ENCODE results near the gene COL5A1. TPM values are rescaled to one million over a fixed set of nuclear protein-coding genes. Genes with fewer than 3 reads are reported as not detected.

COL5A1 gene
- total RNA-seq, 1 donor from 2014 or later: not detected

GRCh38 chr9:134670042-134670525, 28.5 kb downstream of the COL5A1 start:
- H3K27me3 Mint-ChIP-seq: no peaks in the 10 kb centered on the region

GRCh38 chr9:134670851-134671281, 29.3 kb downstream of the COL5A1 start:
- Mint-ChIP-seq H3K9me3 (no peaks in the 10 kb centered on the region), H3K27ac (no peak overlapping the region), H3K4me1 (no peaks in the 10 kb centered on the region), H3K4me3 (no peak overlapping the region), H3K27me3 (no peaks in the 10 kb centered on the region), H3K36me3 (ENCODE audit: low read depth) (no peaks in the 10 kb centered on the region)
- intact Hi-C loops (cut with micrococcal nuclease): no loop called here
- DNase-seq: no peak

More at GRCh38 chr9:134670042-134670525, 28.5 kb downstream of the COL5A1 start:
- H3K4me1 Mint-ChIP-seq: no peaks in the 10 kb centered on the region
- intact Hi-C loops (cut with micrococcal nuclease): no loop called here
- no peaks in the 10 kb centered on the region for H3K9me3 Mint-ChIP-seq
- H3K36me3 Mint-ChIP-seq (ENCODE audit: low read depth): no peaks in the 10 kb centered on the region
- no peak overlapping the region for H3K4me3 Mint-ChIP-seq
- no peak for DNase-seq
- no peak overlapping the region for H3K27ac Mint-ChIP-seq

DNA sequence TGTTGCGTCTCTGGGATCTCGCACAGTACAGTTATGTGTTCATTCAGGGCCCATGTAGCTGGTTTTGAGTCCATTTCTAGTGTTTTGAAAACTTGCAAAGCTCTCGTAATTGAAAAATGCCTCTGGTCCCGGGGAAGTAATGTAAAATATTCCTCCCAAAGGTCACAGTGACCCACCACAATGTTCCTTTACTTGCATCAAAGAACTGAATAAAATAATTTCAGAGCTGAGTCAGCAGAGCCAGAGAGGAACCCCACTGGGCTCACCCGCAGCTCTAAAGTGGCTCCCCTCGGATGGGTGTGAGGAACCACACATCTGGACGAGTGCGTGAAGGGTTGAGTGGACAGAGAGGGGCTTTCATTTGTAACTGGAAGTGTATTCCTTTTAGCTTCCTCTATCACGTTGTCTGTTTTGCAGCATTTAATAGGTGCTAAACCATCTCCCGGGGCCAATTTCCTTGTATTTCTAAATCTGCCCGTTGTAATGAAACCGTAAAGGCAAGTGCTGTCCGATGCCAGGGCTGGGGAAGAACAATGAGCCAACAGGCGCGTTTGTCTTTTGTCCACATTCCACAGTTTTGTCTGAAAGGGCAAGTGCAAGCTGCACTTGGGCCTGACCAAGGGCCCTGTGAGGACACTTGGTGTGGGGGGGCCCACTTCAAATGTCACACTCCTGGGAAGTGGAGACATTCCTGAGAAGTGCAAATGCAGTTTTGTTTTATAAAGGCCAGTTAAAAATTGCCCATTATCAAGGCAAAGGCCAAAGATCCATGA, 29.9 kb downstream of the COL5A1 start:
- H3K4me3 Mint-ChIP-seq: no peak overlapping the region
- H3K9me3 Mint-ChIP-seq: no peaks in the 10 kb centered on the region

GRCh38 chr9:134676361-134676760, 34.8 kb downstream of the COL5A1 start:
- intact Hi-C loops (cut with micrococcal nuclease): no loop called here
- no peak overlapping the region for H3K27ac Mint-ChIP-seq
- no peaks in the 10 kb centered on the region for H3K9me3 Mint-ChIP-seq
- no peaks in the 10 kb centered on the region for H3K4me1 Mint-ChIP-seq
- no peaks in the 10 kb centered on the region for H3K27me3 Mint-ChIP-seq
- DNase-seq: no peak
- H3K36me3 Mint-ChIP-seq (ENCODE audit: low read depth): no peaks in the 10 kb centered on the region
- H3K4me3 Mint-ChIP-seq: no peak overlapping the region

More for the DNA sequence above, 29.9 kb downstream of the COL5A1 start:
- Mint-ChIP-seq H3K27ac (no peak overlapping the region), H3K4me1 (no peaks in the 10 kb centered on the region), H3K36me3 (ENCODE audit: low read depth) (no peaks in the 10 kb centered on the region), H3K27me3 (no peaks in the 10 kb centered on the region)
- no peak for DNase-seq
- intact Hi-C loops (cut with micrococcal nuclease): no loop called here

- Mint-ChIP-seq H3K27ac (no peak overlapping the region), H3K27me3 (no peaks in the 10 kb centered on the region), H3K36me3 (ENCODE audit: low read depth) (no peaks in the 10 kb centered on the region), H3K4me1 (no peaks in the 10 kb centered on the region), H3K4me3 (no peak overlapping the region), H3K9me3 (no peaks in the 10 kb centered on the region)
- intact Hi-C loops (cut with micrococcal nuclease): no loop called here
- DNase-seq: no peak
Observed at GRCh38 chr9:134676886-134677285, 35.3 kb downstream of the COL5A1 start.

- H3K4me3 Mint-ChIP-seq: no peak overlapping the region
- H3K4me1 Mint-ChIP-seq: no peaks in the 10 kb centered on the region
- H3K27me3 Mint-ChIP-seq: no peaks in the 10 kb centered on the region
- H3K27ac Mint-ChIP-seq: no peak overlapping the region
- intact Hi-C loops (cut with micrococcal nuclease): no loop called here
- DNase-seq: no peak
- H3K36me3 Mint-ChIP-seq (ENCODE audit: low read depth): no peaks in the 10 kb centered on the region
- H3K9me3 Mint-ChIP-seq: no peaks in the 10 kb centered on the region
Observed at GRCh38 chr9:134677743-134678142, 36.1 kb downstream of the COL5A1 start.

- Mint-ChIP-seq H3K27me3 (no peaks in the 10 kb centered on the region), H3K4me3 (no peak overlapping the region), H3K36me3 (ENCODE audit: low read depth) (no peaks in the 10 kb centered on the region), H3K9me3 (no peaks in the 10 kb centered on the region), H3K27ac (no peak overlapping the region), H3K4me1 (no peaks in the 10 kb centered on the region)
- DNase-seq: no peak
- intact Hi-C loops (cut with micrococcal nuclease): no loop called here
Observed at GRCh38 chr9:134678206-134678605, 36.6 kb downstream of the COL5A1 start.

- no peak for DNase-seq
- H3K27me3 Mint-ChIP-seq: no peaks in the 10 kb centered on the region
- H3K36me3 Mint-ChIP-seq (ENCODE audit: low read depth): no peaks in the 10 kb centered on the region
Observed at GRCh38 chr9:134678666-134679443, 37.3 kb downstream of the COL5A1 start.

GRCh38 chr9:134679616-134680392, 38.2 kb downstream of the COL5A1 start:
- Mint-ChIP-seq H3K9me3 (no peaks in the 10 kb centered on the region), H3K27me3 (no peaks in the 10 kb centered on the region), H3K4me3 (no peak overlapping the region), H3K27ac (no peak overlapping the region), H3K4me1 (no peaks in the 10 kb centered on the region), H3K36me3 (ENCODE audit: low read depth) (no peaks in the 10 kb centered on the region)
- intact Hi-C loops (cut with micrococcal nuclease): no loop called here
- no peak for DNase-seq

More at GRCh38 chr9:134678666-134679443, 37.3 kb downstream of the COL5A1 start:
- Mint-ChIP-seq H3K4me3 (no peak overlapping the region), H3K4me1 (no peaks in the 10 kb centered on the region), H3K9me3 (no peaks in the 10 kb centered on the region), H3K27ac (no peak overlapping the region)
- intact Hi-C loops (cut with micrococcal nuclease): no loop called here

DNA sequence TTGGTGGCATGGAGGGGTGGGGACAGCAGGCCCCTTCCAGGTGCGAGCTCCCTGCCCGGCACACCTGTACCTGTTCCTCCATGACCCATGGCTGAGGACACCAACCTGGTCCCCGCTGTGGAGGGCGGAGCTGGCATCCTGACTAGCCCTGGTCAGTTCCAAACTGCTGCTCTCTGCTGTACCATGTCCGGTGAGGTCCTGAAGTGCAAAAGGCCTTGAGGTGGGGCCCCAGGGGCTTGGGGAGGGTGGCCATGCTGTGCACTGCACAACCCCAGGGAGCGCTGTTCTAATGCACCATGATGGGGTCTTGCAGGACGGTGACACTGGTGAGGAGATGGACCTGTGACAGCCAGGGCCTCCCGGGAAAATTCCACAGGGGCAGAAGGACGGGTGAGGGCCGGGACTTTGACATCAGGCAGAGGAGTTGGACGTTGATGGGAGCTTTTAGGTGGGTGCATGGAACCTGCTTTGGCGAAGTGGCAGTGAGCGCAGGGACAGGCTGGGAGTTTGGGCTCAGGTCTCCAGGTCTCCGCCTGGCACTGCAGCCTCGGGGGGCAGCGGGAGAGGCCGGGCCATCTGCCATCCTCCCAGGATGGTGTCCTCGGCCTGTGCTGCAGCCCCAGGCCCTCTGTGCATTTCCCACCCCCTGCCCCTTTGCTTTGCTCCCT, 38.9 kb downstream of the COL5A1 start:
- Mint-ChIP-seq H3K9me3 (no peaks in the 10 kb centered on the region), H3K36me3 (ENCODE audit: low read depth) (no peaks in the 10 kb centered on the region), H3K27ac (no peak overlapping the region), H3K4me3 (no peak overlapping the region), H3K27me3 (no peaks in the 10 kb centered on the region), H3K4me1 (no peaks in the 10 kb centered on the region)
- no peak for DNase-seq
- intact Hi-C loops (cut with micrococcal nuclease): no loop called here

- Mint-ChIP-seq H3K9me3 (no peaks in the 10 kb centered on the region), H3K4me3 (no peak overlapping the region), H3K27me3 (no peaks in the 10 kb centered on the region), H3K4me1 (no peaks in the 10 kb centered on the region), H3K36me3 (ENCODE audit: low read depth) (no peaks in the 10 kb centered on the region), H3K27ac (no peak overlapping the region)
- intact Hi-C loops (cut with micrococcal nuclease): no loop called here
- DNase-seq: no peak
Observed at GRCh38 chr9:134681061-134681661, 39.6 kb downstream of the COL5A1 start.

DNA sequence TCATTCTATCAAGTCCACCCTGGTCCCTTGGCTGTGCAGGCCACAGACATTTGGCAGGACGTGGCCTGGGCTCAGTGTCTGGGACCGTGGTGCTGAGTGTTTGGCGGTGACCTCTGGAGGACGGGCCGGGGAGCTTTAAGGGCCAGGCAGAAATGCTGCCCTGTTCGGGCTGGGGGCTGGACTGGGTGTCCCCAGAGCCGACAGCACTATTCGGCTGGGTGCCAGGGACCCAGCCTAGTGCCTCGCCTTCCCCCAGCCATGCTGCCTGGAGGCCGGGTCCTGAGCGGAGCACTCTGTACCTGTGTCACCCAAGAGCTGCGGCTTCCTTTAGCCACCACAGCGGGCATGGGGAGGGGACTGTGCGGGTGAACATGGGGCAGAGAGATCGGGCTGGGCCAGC, 40.4 kb downstream of the COL5A1 start:
- Mint-ChIP-seq H3K4me1 (no peaks in the 10 kb centered on the region), H3K4me3 (no peak overlapping the region), H3K36me3 (ENCODE audit: low read depth) (no peaks in the 10 kb centered on the region), H3K27ac (no peak overlapping the region), H3K9me3 (no peaks in the 10 kb centered on the region), H3K27me3 (no peaks in the 10 kb centered on the region)
- intact Hi-C loops (cut with micrococcal nuclease): no loop called here
- no peak for DNase-seq

Measured in activated CD4-positive, alpha-beta T cell treated with anti-CD3 and anti-CD28 coated beads, Interleukin-2, amount 10 ng/mL, durations not matched to agents 24 days and 14 days (primary cell).